ENCODE data around the gene NEU3.

The NEU3 gene

GRCh38 chr11:74950374-74950969, 38.3 kb upstream of the NEU3 start:
- TF ChIP-seq CTCF (conservative IDR thresholded peaks at IDR 0.05; ENCODE audit: low read depth, low read length) = no peak

GRCh38 chr11:74951226-74951625, 37.5 kb upstream of the NEU3 start:
- DNase-seq (ENCODE audit: low read depth) = no peak
- H3K4me3 ChIP-seq (ENCODE audit: low read length) = no peak overlapping the region

More at GRCh38 chr11:74950374-74950969, 38.3 kb upstream of the NEU3 start:
- DNase-seq (ENCODE audit: low read depth) = no peak
- peak overlapping the region; percentile 100 for H3K4me3 ChIP-seq (ENCODE audit: low read length)

GRCh38 chr11:74952752-74953151, 36.0 kb upstream of the NEU3 start:
- no peak for DNase-seq (ENCODE audit: low read depth)
- no peak for TF ChIP-seq CTCF (conservative IDR thresholded peaks at IDR 0.05; ENCODE audit: low read depth, low read length)
- no peak overlapping the region for H3K4me3 ChIP-seq (ENCODE audit: low read length)

More at GRCh38 chr11:74951226-74951625, 37.5 kb upstream of the NEU3 start:
- TF ChIP-seq CTCF (conservative IDR thresholded peaks at IDR 0.05; ENCODE audit: low read depth, low read length) = no peak

GRCh38 chr11:74953451-74953850, 35.3 kb upstream of the NEU3 start:
- no peak overlapping the region for H3K4me3 ChIP-seq (ENCODE audit: low read length)
- DNase-seq (ENCODE audit: low read depth) = no peak
- no peak for TF ChIP-seq CTCF (conservative IDR thresholded peaks at IDR 0.05; ENCODE audit: low read depth, low read length)

GRCh38 chr11:74954199-74954598, 34.5 kb upstream of the NEU3 start:
- H3K4me3 ChIP-seq (ENCODE audit: low read length) = no peak overlapping the region
- no peak for TF ChIP-seq CTCF (conservative IDR thresholded peaks at IDR 0.05; ENCODE audit: low read depth, low read length)
- no peak for DNase-seq (ENCODE audit: low read depth)

GRCh38 chr11:74956397-74957015, 32.2 kb upstream of the NEU3 start:
- TF ChIP-seq CTCF (conservative IDR thresholded peaks at IDR 0.05; ENCODE audit: low read depth, low read length) = no peak
- no peak for DNase-seq (ENCODE audit: low read depth)
- H3K4me3 ChIP-seq (ENCODE audit: low read length) = no peak overlapping the region
